Karpas-422 (cell line): ENCODE data around the gene OLFML2B. TPM values are rescaled to one million over a fixed set of nuclear protein-coding genes. Genes with fewer than 3 reads are reported as not detected.

Experiments used
- DNase-seq: peaks from one replicate; pipeline ENCODE4 v3.0.0-alpha.2; 2015
- H2AFZ ChIP-seq: fragments of 200-600 bp; sonication (generic); 2 replicates; pipeline ENCODE4 v1.6.1; 2014; ENCODE audit warnings: antibody characterized with exemption, low read length, mixed read lengths
- H3K27ac ChIP-seq: fragments of 200-600 bp; sonication (generic); 2 replicates; pipeline ENCODE4 v1.5.1; 2014; ENCODE audit warnings: mild to moderate bottlenecking, low read length, moderate library complexity
- H3K27me3 ChIP-seq: fragments of 200-600 bp; sonication (generic); 2 replicates; pipeline ENCODE4 v1.6.1; 2014; ENCODE audit warnings: low read length, mixed read lengths
- H3K36me3 ChIP-seq: fragments of 200-600 bp; sonication (generic); 2 replicates; pipeline ENCODE4 v1.6.1; 2014; ENCODE audit warnings: low read length, mixed read lengths; ENCODE audit not compliant: insufficient read depth
- H3K4me1 ChIP-seq: fragments of 200-600 bp; sonication (generic); 2 replicates; pipeline ENCODE4 v1.6.1; 2014; ENCODE audit warnings: mild to moderate bottlenecking, low read length, mixed read lengths
- H3K4me2 ChIP-seq: fragments of 200-600 bp; sonication (generic); 2 replicates; pipeline ENCODE4 v1.6.1; 2014; ENCODE audit warnings: low read length, low read depth, mild to moderate bottlenecking; ENCODE audit not compliant: poor library complexity, severe bottlenecking
- H3K4me3 ChIP-seq: fragments of 200-600 bp; sonication (generic); 2 replicates; pipeline ENCODE4 v1.5.1; 2014; ENCODE audit warnings: mild to moderate bottlenecking, antibody characterized with exemption, low read length, mixed read lengths
- H3K79me2 ChIP-seq: fragments of 200-600 bp; sonication (generic); 2 replicates; pipeline ENCODE4 v1.6.1; 2014; ENCODE audit warnings: mild to moderate bottlenecking, low read length, mixed read lengths
- H3K9ac ChIP-seq: fragments of 200-600 bp; sonication (generic); 2 replicates; pipeline ENCODE4 v1.6.0; 2014; ENCODE audit warnings: low read length
- H3K9me2 ChIP-seq: fragments of 200-600 bp; sonication (generic), shearing (Covaris generic); replicated peaks from 2 replicates; pipeline ENCODE4 v1.6.0; 2014; ENCODE audit warnings: mild to moderate bottlenecking, low read length, moderate library complexity; ENCODE audit not compliant: insufficient read depth
- H3K9me3 ChIP-seq: fragments of 300-700, 200-600 bp; sonication (generic); 2 replicates; pipeline ENCODE4 v1.6.1; 2014; ENCODE audit warnings: low read length, mixed read lengths
- H4K20me1 ChIP-seq: fragments of 200-600 bp; sonication (generic); 2 replicates; pipeline ENCODE4 v1.6.1; 2014; ENCODE audit warnings: mild to moderate bottlenecking, antibody characterized with exemption, low read length, low read depth; ENCODE audit not compliant: insufficient read depth
- total RNA-seq: library from RNA; depleted of rRNA; stranded (reverse); fragments of >200 nt; shearing (Covaris generic); gene quantifications from 2 replicates; pipeline ENCODE4 v1.2.3, GENCODE V29; 2014; ENCODE audit warnings: low replicate concordance; rRNA removed

The OLFML2B gene
- total RNA-seq, result not detected in 2 replicates

DNA sequence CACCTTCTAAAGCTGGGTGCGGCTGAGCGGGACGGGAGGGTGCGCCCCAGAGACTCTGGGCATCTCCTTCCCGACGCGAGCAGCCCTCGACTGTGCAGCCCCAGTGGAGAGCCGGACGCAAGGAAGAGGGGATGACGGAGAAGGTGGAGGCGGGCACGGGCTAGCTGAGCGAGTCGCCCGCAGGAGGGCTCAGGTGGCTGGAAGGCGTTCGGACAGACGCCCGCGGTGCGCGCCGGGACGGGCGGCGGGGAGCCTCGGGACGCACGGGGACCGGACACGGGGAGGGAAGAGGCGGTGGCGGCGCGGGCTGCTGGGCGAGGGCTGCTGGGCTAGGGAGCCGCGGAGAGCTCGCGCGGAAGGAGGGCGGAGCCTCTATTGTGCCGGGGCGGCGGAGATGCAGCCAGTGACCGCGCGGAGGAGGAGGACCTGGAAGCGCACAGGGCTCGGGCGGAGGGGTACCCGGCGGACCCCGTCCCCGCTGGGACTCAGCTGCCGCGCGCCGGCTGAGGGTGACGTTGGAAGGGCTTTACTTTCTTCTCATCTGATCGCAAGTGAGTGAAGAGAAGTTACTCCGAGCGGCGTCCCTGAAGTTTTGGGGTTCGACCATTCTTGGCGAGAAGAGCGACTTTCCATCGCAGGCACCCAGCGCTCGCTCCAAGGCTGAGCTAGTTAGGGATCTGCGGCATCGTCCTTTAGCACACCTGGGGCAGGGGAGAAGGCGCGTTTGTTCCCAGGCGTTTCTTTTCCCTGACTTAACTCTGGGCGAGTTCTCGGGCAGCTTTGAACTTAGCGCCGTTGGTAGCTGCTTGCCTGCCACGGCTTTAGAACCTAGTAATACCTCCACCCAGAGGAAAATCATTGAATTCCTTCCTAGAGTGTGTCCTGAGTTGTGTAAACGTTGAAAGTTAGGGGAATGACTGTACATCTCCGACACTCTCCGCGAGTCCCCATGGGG, at the start of gene OLFML2B:
Gene OLFML2B, minus strand, starts transcription at position 323 of the 955 bp plus-strand sequence. CDS start 439 bp downstream, outside the sequence.
- DNase-seq, result peak; percentile 80
- Histone ChIP-seq H3K9me3 (no peaks in the 10 kb centered on the region), H3K9ac (peak within 1 kb of the TSS; percentile 49), H3K4me3 (peak within 1 kb of the TSS; percentile 71), H3K27ac (no peak within 1 kb of the TSS), H2AFZ (peak within 1 kb of the TSS; percentile 61), H3K27me3 (peaks cover 2% of the 10 kb centered on the region), H3K9me2 (no peaks in the 10 kb centered on the region), H3K79me2 (no peaks in the 10 kb centered on the region), H3K36me3 (no peaks in the 10 kb centered on the region), H3K4me1 (peaks cover 34% of the 10 kb centered on the region), H4K20me1 (peaks cover 7% of the 10 kb centered on the region; the same call in 1 of the 2 replicates), H3K4me2 (peak within 1 kb of the TSS; percentile 91)

DNA sequence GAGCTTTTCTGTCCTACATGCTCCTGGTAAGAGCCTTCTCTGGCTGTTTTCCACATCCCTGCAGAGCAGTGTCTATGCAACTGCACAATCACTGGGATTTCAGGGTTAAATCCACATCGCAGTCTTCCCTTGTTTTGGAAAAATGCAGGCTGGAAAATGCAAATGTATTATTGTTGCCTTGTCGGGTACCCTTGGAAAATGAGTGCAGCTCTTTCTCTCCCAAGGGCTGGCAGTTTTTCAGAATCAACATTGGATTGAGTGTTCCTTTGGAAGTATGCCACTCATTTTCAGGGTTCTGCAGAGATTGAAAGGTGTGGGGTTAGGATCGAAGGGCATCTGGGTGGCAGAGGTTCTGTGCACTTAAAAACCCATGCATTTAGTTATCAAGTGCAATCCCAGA, 49.1 kb upstream of the OLFML2B start:
- no peaks in the 10 kb centered on the region for H3K9me2 ChIP-seq
- no peak overlapping the region for H3K9ac ChIP-seq
- peaks cover 3% of the 10 kb centered on the region for H3K4me1 ChIP-seq
- DNase-seq, result no peak
- no peak overlapping the region for H2AFZ ChIP-seq
- H3K27me3 ChIP-seq, result no peaks in the 10 kb centered on the region
- no peaks in the 10 kb centered on the region for H3K36me3 ChIP-seq
- no peaks in the 10 kb centered on the region for H3K9me3 ChIP-seq
- H3K4me3 ChIP-seq, result no peak overlapping the region
- H3K27ac ChIP-seq, result no peak overlapping the region
- H3K4me2 ChIP-seq, result no peak overlapping the region
- H3K79me2 ChIP-seq, result no peaks in the 10 kb centered on the region
- no peaks in the 10 kb centered on the region for H4K20me1 ChIP-seq

DNA sequence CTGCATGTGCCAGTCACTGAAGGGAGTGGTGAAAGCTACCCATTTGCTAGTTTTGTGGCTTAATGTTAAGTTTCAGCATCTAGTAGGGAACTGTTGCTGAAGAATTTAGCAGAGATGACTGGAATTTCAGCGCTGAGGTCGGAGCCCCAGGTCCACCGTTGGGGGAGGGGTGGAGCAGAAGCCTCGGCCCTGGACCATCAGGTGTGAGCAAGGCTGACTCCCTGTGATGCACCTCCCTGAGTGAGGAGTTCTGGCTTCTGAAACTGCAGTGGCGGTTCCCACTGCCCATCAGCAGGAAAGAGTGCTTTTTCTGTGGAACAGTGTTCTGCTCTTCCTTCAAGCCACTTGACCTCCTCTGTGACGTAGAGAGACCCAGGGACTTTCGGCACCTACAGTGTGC, 47.2 kb upstream of the OLFML2B start:
- Histone ChIP-seq H4K20me1 (no peaks in the 10 kb centered on the region), H3K4me2 (no peak overlapping the region), H3K79me2 (no peaks in the 10 kb centered on the region), H3K36me3 (no peaks in the 10 kb centered on the region), H3K27me3 (no peaks in the 10 kb centered on the region), H3K4me3 (no peak overlapping the region), H3K9ac (no peak overlapping the region), H3K9me3 (no peaks in the 10 kb centered on the region), H3K9me2 (no peaks in the 10 kb centered on the region), H3K4me1 (peaks cover 21% of the 10 kb centered on the region), H2AFZ (no peak overlapping the region), H3K27ac (no peak overlapping the region)
- no peak for DNase-seq

DNA sequence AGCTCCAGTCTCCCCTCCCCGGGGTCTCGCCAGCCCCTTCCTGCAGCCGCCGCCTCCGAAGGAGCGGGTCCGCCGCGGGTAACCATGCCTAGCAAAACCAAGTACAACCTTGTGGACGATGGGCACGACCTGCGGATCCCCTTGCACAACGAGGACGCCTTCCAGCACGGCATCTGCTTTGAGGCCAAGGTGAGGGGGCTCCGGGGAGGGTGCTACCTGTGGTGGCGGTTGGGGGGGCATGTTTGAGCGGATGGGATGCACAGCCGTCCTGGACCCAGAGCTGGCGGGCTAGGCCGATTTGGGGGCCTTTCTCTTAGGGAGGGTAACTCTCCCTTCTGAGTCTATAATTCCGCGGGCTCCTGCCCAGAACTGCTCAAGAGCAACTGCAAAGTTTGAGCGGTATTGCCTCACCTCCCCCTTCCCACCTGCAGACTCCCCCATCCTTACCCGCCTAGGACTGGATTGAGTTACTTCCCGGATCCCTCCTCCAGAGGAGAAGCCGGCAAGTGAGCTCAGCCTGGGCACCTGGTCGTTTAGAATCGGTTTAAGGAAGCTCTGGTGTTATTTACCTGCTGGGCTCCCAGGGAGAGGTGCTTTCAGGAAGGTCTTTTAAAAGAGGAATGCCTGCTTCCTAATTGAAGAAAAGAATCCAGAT, 46.6 kb upstream of the OLFML2B start:
- Histone ChIP-seq H3K79me2 (no peaks in the 10 kb centered on the region), H3K4me3 (no peak overlapping the region), H3K27ac (no peak overlapping the region), H3K4me2 (no peak overlapping the region), H3K9me2 (no peaks in the 10 kb centered on the region), H4K20me1 (no peaks in the 10 kb centered on the region), H3K9me3 (no peaks in the 10 kb centered on the region), H2AFZ (no peak overlapping the region), H3K36me3 (no peaks in the 10 kb centered on the region), H3K9ac (no peak overlapping the region), H3K27me3 (no peaks in the 10 kb centered on the region), H3K4me1 (peaks cover 21% of the 10 kb centered on the region)
- no peak for DNase-seq

DNA sequence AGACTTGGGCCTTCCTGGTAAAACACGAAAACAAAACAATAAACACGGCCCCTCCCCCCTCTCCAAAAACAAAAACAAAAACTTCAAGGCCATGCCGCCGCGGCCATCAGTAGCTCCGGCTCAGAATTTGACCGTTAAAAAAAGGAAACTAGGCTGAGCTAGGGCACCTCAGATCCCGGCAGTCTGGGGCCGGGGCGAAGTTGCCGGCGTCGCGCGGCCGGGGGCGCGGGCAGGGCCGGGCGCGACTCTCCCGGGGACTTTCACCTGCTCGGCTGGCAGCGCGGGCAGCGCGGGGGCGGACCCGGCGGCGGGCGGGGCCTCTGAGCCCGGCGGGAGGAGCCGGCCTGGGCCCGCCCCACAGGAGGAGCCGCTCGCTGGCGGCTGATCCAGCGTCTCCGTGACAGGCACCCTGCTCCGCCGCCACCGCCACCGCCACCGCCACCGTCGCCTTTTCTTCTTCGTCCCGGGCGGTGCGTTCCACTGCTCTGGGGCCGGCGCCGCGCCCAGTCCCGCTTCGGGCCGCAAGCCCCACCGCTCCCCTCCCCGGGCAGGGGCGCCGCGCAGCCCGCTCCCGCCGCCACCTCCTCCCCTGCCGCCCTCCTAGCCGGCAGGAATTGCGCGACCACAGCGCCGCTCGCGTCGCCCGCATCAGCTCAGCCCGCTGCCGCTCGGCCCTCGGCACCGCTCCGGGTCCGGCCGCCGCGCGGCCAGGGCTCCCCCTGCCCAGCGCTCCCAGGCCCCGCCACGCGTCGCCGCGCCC, 45.8 kb upstream of the OLFML2B start, which contains the start of gene NOS1AP:
Gene NOS1AP, plus strand, starts transcription at position 358 of the 760 bp plus-strand sequence. CDS start 487 bp downstream, outside the sequence.
- H3K9me2 ChIP-seq, result no peaks in the 10 kb centered on the region
- H3K4me3 ChIP-seq, result no peak within 1 kb of the TSS
- no peak within 1 kb of the TSS for H3K4me2 ChIP-seq
- DNase-seq, result no peak
- H3K9ac ChIP-seq, result no peak within 1 kb of the TSS
- no peaks in the 10 kb centered on the region for H4K20me1 ChIP-seq
- no peak within 1 kb of the TSS for H3K27ac ChIP-seq
- H2AFZ ChIP-seq, result no peak within 1 kb of the TSS
- peaks cover 21% of the 10 kb centered on the region for H3K4me1 ChIP-seq
- 0 out of 2 replicates have a peak, but pooled peaks cover 4% of the 10 kb centered on the region for H3K27me3 ChIP-seq
- H3K9me3 ChIP-seq, result no peaks in the 10 kb centered on the region
- no peaks in the 10 kb centered on the region for H3K36me3 ChIP-seq
- H3K79me2 ChIP-seq, result no peaks in the 10 kb centered on the region

DNA sequence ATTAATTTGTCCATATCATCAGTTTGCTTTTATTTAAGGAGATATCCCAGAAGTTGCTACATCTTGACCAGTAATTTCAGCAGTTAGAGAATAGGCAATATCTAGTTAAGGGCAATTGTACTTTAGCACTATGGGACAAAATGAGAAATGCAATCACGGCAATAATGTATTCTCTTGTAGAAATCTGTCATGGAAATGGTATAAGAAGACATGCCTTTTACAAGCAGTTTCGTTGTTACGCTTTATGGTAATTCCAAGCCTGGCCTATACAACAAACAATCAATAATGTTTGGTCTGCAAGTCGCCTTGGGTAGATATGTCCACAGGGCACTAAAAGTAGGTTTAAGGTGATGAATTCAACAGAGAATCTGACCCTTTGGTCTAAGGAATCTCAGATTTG, 44.6 kb upstream of the OLFML2B start:
- Histone ChIP-seq H3K27ac (no peak overlapping the region), H3K4me1 (peaks cover 21% of the 10 kb centered on the region), H3K4me2 (no peak overlapping the region), H3K79me2 (no peaks in the 10 kb centered on the region), H4K20me1 (no peaks in the 10 kb centered on the region), H3K36me3 (no peaks in the 10 kb centered on the region), H3K27me3 (0 out of 2 replicates have a peak, but pooled peaks cover 4% of the 10 kb centered on the region), H3K4me3 (no peak overlapping the region), H3K9me2 (no peaks in the 10 kb centered on the region), H2AFZ (no peak overlapping the region), H3K9me3 (no peaks in the 10 kb centered on the region), H3K9ac (no peak overlapping the region)
- no peak for DNase-seq

DNA sequence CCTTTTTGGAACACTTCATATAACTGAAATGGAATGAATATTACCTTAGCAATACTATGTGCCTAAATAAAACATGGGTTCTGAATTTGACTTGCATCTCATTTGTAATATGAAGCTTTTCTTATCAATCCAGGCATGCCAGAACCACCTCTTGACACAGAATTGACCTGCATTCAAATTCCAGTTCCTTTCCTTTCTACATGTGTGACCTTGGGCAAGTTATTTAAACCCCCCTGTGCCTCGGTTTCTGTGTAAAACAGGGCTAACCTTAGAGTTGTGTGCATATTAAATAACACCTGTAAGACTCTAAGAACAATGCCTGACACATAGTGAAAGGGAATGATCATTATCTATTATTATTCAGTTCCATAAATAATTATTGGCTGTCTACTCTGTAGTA, 43.8 kb upstream of the OLFML2B start:
- peaks cover 21% of the 10 kb centered on the region for H3K4me1 ChIP-seq
- H3K27me3 ChIP-seq, result 0 out of 2 replicates have a peak, but pooled peaks cover 4% of the 10 kb centered on the region
- no peaks in the 10 kb centered on the region for H3K36me3 ChIP-seq
- no peak overlapping the region for H3K4me3 ChIP-seq
- H3K9me3 ChIP-seq, result no peaks in the 10 kb centered on the region
- no peaks in the 10 kb centered on the region for H4K20me1 ChIP-seq
- H3K9ac ChIP-seq, result no peak overlapping the region
- H3K9me2 ChIP-seq, result no peaks in the 10 kb centered on the region
- H2AFZ ChIP-seq, result no peak overlapping the region
- DNase-seq, result no peak
- no peak overlapping the region for H3K4me2 ChIP-seq
- no peak overlapping the region for H3K27ac ChIP-seq
- H3K79me2 ChIP-seq, result no peaks in the 10 kb centered on the region
